ENCODE measurements around the gene UBN1.

The UBN1 gene

GRCh38 chr16:4931381-4931780 lies 84.1 kb downstream of the UBN1 start:
- DNase-seq (ENCODE audit: low spot score), result no peak

Measured in hematopoietic multipotent progenitor cell treated with erythropoietin and hydrocortisone succinate and interleukin-3 and kit ligand, for 15 days (in vitro differentiated cells).